RPMI8226 (cell line): ENCODE measurements around the gene KRTAP27-1.

Source experiments
- DNase-seq: peaks from one replicate; pipeline ENCODE4 v3.0.0-alpha.2; 2015

Gene KRTAP27-1, protein sequence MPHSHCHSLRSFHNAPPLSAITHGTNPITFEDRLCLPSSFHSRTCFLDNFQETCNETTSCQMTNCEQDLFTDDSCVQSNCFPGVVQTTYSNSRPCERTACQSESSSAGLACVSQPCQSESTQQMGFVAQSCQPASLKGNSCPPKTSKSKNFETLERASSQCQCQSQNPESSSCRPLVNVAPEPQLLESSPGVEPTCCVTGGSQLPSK

DNA sequence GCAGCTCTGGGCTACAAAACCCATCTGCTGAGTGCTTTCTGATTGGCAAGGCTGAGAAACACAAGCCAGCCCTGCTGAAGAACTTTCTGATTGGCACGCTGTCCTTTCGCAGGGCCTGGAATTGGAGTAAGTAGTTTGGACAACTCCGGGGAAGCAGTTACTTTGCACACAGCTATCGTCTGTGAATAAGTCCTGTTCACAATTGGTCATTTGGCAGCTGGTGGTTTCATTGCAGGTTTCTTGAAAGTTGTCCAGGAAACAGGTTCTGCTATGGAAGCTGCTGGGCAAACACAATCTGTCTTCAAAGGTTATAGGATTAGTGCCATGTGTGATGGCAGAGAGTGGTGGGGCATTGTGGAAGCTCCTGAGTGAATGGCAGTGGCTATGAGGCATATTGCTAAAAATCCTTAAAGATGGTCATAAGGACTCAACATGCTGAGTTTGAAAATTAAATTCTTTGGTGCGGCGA, at the start of gene KRTAP27-1:
KRTAP27-1 (minus strand) TSS at position 419 of the 469 bp plus-strand sequence; CDS start at position 393, 26 bp downstream.
- DNase-seq: no peak

DNA sequence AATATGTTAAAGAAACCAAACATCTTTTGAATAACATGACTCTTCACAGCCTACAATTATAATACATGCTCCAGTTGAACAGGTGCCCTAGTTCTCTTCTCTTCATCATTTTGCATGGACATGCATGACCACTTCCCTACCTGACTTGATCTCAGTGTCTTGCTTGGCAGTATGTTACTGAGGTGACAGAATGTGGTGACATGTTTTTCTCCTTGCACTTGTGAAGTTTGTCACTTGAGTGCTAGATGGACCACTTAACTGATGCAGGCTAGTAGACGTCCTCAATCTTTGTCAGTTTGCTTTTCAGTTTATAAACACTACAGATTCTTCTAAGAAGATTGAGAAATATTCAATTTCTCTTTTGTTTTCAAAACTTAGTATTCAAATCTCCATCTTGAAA, 44.7 kb upstream of the KRTAP27-1 start:
- no peak for DNase-seq

GRCh38 chr21:30372139-30372770, 34.8 kb upstream of the KRTAP27-1 start, which contains the start of gene KRTAP13-2:
Gene KRTAP13-2 (minus strand): TSS chr21:30372271. CDS start chr21:30372213, 58 bp downstream.
- DNase-seq: no peak

- DNase-seq: no peak
Measured at GRCh38 chr21:30355906-30356305, 18.4 kb upstream of the KRTAP27-1 start.

DNA sequence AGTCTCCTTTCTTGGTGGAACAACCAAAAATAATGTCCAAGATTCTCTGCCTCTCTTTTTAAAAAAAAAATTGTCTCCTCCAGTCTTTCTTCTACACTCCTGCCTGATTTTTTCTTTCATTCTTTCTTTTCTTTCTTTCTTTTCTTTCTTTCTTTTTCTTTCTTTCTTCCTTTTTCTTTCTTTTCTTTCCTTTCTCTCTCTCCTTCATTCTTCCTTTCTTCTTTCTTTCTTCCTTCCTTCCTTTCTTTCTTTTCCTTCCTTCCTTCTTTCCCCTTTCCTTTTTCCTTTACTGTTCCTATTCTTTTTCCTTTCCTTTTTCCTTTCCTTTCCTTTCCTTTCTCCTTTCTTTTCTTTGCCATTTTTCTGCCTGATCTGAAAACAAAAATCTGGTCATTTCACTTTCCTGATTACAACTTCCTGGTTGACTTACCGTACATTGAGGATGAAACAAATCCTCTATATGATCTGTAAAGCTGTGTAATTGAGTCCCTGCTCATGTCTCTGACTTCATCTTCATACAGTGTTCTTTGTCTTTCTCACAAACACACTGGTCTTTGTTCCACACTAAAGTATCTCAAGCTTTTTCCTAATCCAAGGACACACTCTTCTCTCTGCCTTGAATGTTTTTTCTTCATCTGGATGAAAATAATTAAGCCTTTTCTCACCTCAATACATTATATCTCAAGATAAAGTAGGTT, 17.0 kb upstream of the KRTAP27-1 start:
- DNase-seq: no peak

DNA sequence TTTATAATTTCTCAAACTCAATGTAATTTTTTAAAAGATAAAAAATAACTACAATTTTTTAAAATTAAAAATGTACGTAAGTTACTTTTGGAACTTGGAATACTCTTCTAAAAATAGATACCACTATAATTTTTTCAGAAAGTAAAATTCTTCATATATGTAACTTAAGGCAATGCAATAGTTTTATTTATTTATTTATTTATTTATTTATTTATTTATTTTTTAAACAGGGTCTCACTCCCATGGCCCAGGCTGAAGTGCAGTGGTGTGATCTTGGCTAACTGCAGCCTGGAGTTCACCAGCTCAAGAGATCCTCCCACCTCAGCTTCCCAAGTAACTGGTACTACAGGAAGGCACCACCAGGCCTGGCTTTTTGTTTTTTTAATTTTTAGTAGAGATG, 14.0 kb upstream of the KRTAP27-1 start:
- DNase-seq: no peak

GRCh38 chr21:30349572-30349971, 12.1 kb upstream of the KRTAP27-1 start:
- no peak for DNase-seq

GRCh38 chr21:30348506-30348905, 11.0 kb upstream of the KRTAP27-1 start, which contains the start of gene KRTAP23-1:
Gene KRTAP23-1 (minus strand): TSS chr21:30348606. CDS start chr21:30348606, 0 bp downstream.
- DNase-seq: no peak

DNA sequence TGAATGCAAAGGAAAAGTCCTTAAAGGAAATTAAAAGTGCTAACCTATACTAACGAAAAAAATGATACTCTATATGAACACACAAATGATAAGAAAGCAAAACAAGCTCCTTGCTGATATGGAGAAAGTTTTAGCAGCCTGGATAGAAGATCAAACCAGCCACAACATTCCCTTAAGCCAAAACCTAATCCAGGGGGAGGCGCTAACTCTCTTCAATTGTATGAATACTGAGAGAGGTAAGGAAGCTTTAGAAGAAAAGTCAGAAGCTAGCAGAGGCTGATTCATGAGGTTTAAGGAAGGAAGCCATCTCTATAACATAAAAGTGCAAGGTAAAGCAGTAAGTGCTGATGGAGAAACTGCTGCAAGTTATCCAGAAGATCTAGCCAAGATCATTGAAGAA, 7.5 kb upstream of the KRTAP27-1 start:
- no peak for DNase-seq

- DNase-seq: peak; percentile 34
Measured at GRCh38 chr21:30340714-30341573, 3.5 kb upstream of the KRTAP27-1 start.

DNA sequence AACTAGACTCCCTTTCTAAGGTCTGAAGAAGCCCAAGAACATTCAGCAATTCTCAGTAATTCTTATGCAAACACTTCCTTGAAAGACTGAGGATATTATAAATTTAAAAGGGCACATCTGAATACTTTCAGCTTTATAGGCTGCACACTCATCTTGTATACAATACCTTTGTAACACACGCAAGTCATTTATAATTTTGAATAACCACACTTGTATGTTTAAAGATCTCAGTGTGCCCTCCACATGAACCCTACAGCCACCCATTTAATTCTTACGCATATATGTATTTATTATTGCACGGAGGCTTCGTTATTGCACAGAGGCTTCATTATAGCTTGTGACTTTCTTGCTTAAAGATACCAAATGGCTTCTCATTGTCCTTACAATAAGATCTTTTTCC, 1.2 kb upstream of the KRTAP27-1 start:
- DNase-seq: no peak

- DNase-seq: no peak
Measured at GRCh38 chr21:30337772-30338171, 278 bp upstream of the KRTAP27-1 start.

DNA sequence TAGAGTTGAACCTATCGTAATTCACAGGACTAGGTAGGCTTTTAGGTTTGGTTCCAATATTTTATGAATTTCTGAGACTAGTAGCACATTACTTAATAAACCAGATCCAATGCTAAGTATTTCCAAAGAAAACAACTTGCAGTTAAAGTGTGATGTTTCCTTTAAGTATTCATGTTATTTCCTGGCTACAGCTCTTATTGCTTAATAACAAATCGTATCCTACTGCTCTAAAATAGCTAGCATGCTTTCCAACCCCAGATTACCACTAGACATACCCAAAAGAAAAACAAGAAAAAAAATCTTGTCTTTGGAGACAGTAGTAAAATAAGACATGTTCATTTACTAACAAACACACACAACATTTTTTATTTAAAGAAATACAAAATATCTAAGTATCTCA, 898 bp downstream of the KRTAP27-1 start:
- DNase-seq: no peak

GRCh38 chr21:30333736-30334135, 3.8 kb downstream of the KRTAP27-1 start:
- no peak for DNase-seq

- no peak for DNase-seq
Measured at GRCh38 chr21:30332681-30333080, 4.8 kb downstream of the KRTAP27-1 start.

- no peak for DNase-seq
Measured at GRCh38 chr21:30329203-30329875, 8.2 kb downstream of the KRTAP27-1 start.

DNA sequence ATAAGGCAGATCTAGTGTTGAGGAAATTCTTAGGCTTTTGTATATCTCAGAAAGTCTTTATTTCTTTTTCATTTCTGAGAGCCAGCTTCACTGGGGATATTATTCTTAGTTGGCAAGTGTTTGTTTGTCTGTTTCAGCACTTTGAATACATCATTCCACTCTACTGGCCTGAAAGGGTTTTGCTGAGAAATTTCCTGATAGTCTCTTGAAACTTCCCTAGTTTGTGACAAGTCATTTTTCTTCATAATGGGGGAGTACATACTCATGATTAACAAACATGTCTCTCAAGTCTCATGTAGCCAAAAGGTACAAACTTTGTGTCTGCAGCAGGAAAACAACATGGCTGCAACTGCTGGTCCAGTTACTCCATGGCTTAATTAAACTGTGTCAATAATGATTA, 11.1 kb downstream of the KRTAP27-1 start:
- DNase-seq: no peak

GRCh38 chr21:30320215-30320614, 17.3 kb downstream of the KRTAP27-1 start, which contains the start of gene KRTAP26-1:
Gene KRTAP26-1 (minus strand): TSS chr21:30320315. CDS start chr21:30320035, 280 bp downstream.
- no peak for DNase-seq

- DNase-seq: no peak
Measured at GRCh38 chr21:30315701-30316100, 21.8 kb downstream of the KRTAP27-1 start.

- DNase-seq: peak; percentile 15
Measured at GRCh38 chr21:30306884-30307283, 30.6 kb downstream of the KRTAP27-1 start.

DNA sequence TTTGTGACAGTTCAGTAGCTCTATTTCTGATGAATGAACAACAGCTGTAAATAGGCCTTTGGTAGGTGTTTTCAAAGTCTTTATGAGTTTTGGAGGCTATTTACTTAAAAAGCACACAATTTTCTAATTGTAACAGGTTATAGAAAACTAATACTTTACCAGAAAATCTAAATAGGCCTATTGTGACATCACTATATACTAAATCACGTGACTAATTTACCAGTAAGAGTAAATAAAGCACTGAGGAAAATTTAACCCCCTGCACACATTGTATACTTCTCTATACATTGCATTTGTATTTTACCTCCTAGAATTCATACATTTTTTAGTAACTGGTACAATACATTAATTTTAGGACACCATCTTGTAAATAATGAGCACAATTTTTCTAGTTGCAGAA, 32.4 kb downstream of the KRTAP27-1 start:
- no peak for DNase-seq

DNA sequence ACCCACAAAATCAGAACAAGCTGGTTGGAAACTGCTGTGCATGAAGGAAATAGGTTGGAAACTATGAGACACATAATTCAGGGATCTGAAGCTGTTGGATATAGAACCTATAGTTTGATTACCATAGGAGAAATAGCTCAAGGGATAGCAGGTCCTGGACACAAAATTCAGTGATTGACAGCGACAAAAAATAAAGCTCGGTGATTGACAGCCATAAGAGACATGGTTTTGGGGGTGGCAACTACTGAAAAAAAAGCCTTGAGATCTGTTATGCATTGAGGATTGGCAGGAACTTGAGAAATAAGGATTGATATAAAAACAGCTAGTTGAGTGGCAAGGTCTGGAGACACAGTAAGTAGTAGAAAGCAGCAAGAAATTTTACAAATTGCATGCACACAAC, 48.3 kb downstream of the KRTAP27-1 start, which contains the start of gene KRTAP25-1:
KRTAP25-1 (minus strand) TSS at position 300 of the 400 bp plus-strand sequence; CDS start at position 276, 24 bp downstream.
- DNase-seq: no peak
